ENCODE results near the gene PLAU. TPM values are rescaled to one million over a fixed set of nuclear protein-coding genes. Genes with fewer than 3 reads are reported as not detected.

The PLAU gene
- total and polyA plus RNA-seq, 2 experiments from 2014 or later, result 13.3 to 17.5 TPM

DNA sequence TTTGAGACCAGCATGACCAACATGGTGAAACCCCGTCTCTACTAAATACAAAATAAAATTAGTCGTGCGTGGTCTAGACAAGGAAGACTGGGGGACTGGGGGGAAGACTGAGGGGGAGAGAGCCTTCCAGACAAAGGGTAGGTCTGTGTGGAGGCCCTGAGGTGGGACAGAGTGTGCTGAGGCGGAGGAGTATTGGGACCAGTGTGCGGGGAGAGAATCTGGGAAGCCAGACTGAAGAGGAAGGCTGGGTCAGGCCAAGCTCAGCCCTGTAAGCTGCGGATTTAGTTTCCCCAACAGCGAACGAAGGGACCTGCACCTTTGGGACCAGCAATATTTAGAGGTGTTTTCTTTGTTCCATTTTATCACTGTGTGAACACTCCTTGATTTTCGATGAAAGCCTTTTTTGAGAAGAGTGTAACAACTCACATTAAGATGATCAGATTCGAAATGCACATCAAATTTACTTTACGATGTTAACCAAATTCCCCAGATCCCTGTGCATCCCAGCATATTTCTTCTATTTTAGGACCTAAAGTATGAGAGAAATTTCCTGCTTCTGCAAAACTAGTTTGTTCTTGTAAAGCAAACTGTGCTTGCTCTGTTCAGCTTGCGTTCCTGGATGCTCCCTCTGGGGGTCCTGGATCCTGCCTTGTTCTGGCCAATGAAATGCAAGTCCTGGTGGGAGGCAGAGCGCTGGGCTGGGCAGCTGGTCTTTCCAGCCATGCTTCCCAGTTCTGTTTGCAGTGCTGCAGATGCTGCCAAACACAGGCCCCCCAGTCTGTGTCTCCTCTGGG lies 39.4 kb downstream of the PLAU start:
- H3K4me2 ChIP-seq, result no peak overlapping the region
- Mint-ChIP-seq H3K4me3 (no peak overlapping the region), H3K27me3 (ENCODE audit: insufficient read depth, low read depth, poor library complexity) (no peaks in the 10 kb centered on the region), H3K9me3 (peaks cover 5% of the 10 kb centered on the region), H3K27ac (no peak overlapping the region; the same call in 1 of the 2 replicates), H3K36me3 (ENCODE audit: low read depth) (no peaks in the 10 kb centered on the region), H3K4me1 (peaks cover 9% of the 10 kb centered on the region)
- H2AFZ ChIP-seq, result peak overlapping the region; percentile 2; the same call in 1 of the 2 replicates
- H3K27me3 ChIP-seq (ENCODE audit: insufficient read depth), result no peaks in the 10 kb centered on the region
- ATAC-seq (peak; percentile 97), DNase-seq (ENCODE audit: low spot score) (peak; percentile 65)
- peaks cover 4% of the 10 kb centered on the region; the same call in 1 of the 2 replicates for H3K4me1 ChIP-seq (ENCODE audit: insufficient read depth)
- TF ChIP-seq, protein P1, sequence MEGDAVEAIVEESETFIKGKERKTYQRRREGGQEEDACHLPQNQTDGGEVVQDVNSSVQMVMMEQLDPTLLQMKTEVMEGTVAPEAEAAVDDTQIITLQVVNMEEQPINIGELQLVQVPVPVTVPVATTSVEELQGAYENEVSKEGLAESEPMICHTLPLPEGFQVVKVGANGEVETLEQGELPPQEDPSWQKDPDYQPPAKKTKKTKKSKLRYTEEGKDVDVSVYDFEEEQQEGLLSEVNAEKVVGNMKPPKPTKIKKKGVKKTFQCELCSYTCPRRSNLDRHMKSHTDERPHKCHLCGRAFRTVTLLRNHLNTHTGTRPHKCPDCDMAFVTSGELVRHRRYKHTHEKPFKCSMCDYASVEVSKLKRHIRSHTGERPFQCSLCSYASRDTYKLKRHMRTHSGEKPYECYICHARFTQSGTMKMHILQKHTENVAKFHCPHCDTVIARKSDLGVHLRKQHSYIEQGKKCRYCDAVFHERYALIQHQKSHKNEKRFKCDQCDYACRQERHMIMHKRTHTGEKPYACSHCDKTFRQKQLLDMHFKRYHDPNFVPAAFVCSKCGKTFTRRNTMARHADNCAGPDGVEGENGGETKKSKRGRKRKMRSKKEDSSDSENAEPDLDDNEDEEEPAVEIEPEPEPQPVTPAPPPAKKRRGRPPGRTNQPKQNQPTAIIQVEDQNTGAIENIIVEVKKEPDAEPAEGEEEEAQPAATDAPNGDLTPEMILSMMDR (conservative IDR thresholded peaks at IDR 0.05; ENCODE audit: low read depth in 2 of 2), result no peak
- TF ChIP-seq ZNF331 (CRISPR knock-in tag; IDR thresholded peaks at IDR 0.05; ENCODE audit: low read depth), result no peak
- TF ChIP-seq JUNB (IDR thresholded peaks at IDR 0.05; ENCODE audit: unreplicated experiment), result no peak
- no peak for TF ChIP-seq STAT1 (IDR thresholded peaks at IDR 0.05; ENCODE audit: unreplicated experiment)
- TF ChIP-seq, protein P2, sequence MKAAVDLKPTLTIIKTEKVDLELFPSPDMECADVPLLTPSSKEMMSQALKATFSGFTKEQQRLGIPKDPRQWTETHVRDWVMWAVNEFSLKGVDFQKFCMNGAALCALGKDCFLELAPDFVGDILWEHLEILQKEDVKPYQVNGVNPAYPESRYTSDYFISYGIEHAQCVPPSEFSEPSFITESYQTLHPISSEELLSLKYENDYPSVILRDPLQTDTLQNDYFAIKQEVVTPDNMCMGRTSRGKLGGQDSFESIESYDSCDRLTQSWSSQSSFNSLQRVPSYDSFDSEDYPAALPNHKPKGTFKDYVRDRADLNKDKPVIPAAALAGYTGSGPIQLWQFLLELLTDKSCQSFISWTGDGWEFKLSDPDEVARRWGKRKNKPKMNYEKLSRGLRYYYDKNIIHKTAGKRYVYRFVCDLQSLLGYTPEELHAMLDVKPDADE (IDR thresholded peaks at IDR 0.05), result no peak
- TF ChIP-seq ZNF114 (CRISPR knock-in tag; IDR thresholded peaks at IDR 0.05), result no peak
- TF ChIP-seq CREB1 (CRISPR knock-in tag; IDR thresholded peaks at IDR 0.05; ENCODE audit: low read depth), result no peak
- no peak for TF ChIP-seq NANOG (IDR thresholded peaks at IDR 0.05; ENCODE audit: borderline replicate concordance)
- TF ChIP-seq, protein P3, sequence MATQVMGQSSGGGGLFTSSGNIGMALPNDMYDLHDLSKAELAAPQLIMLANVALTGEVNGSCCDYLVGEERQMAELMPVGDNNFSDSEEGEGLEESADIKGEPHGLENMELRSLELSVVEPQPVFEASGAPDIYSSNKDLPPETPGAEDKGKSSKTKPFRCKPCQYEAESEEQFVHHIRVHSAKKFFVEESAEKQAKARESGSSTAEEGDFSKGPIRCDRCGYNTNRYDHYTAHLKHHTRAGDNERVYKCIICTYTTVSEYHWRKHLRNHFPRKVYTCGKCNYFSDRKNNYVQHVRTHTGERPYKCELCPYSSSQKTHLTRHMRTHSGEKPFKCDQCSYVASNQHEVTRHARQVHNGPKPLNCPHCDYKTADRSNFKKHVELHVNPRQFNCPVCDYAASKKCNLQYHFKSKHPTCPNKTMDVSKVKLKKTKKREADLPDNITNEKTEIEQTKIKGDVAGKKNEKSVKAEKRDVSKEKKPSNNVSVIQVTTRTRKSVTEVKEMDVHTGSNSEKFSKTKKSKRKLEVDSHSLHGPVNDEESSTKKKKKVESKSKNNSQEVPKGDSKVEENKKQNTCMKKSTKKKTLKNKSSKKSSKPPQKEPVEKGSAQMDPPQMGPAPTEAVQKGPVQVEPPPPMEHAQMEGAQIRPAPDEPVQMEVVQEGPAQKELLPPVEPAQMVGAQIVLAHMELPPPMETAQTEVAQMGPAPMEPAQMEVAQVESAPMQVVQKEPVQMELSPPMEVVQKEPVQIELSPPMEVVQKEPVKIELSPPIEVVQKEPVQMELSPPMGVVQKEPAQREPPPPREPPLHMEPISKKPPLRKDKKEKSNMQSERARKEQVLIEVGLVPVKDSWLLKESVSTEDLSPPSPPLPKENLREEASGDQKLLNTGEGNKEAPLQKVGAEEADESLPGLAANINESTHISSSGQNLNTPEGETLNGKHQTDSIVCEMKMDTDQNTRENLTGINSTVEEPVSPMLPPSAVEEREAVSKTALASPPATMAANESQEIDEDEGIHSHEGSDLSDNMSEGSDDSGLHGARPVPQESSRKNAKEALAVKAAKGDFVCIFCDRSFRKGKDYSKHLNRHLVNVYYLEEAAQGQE (IDR thresholded peaks at IDR 0.05; ENCODE audit: unreplicated experiment), result no peak
- H3K4me3 ChIP-seq, result no peak overlapping the region
- H3K36me3 ChIP-seq (ENCODE audit: insufficient read depth), result no peaks in the 10 kb centered on the region
- H3K79me2 ChIP-seq (replicated peaks; ENCODE audit: insufficient read depth), result no peaks in the 10 kb centered on the region
- H3K9me2 ChIP-seq (ENCODE audit: insufficient read depth), result no peaks in the 10 kb centered on the region
- no peak overlapping the region for H3K27ac ChIP-seq (ENCODE audit: low read depth)
- no peaks in the 10 kb centered on the region for H4K20me1 ChIP-seq (replicated peaks; ENCODE audit: insufficient read depth)
- H3F3A ChIP-seq (replicated peaks; ENCODE audit: low read depth), result no peaks in the 10 kb centered on the region; the same call in 1 of the 2 replicates
